Suprapubic skin (tissue), 4 donors: ENCODE results near the gene MAD1L1.

ENCODE experiments used
- CTCF ChIP-seq, 2 donors: fragments of 200-600 bp in 1 of 2; fragments of 450-650 bp in 1 of 2; sonication (generic) in 1 of 2; IDR thresholded peaks; one replicate each; pipeline ENCODE4 v1.5.1; 2016 to 2019; ENCODE audit warnings: antibody characterized with exemption in 2 of 2, mild to moderate bottlenecking in 1 of 2, moderate library complexity in 1 of 2
- EP300 ChIP-seq: sonication (generic); formaldehyde crosslinking; IDR thresholded peaks from one replicate; pipeline ENCODE4 v1.6.1; 2017; ENCODE audit warnings: antibody characterized with exemption
- POLR2A ChIP-seq, 2 donors: fragments of 450-650 bp; IDR thresholded peaks; one replicate each; pipeline ENCODE4 v1.6.1; 2017; ENCODE audit warnings: antibody characterized with exemption in 2 of 2, mild to moderate bottlenecking in 2 of 2, moderate library complexity in 2 of 2
- POLR2AphosphoS5 ChIP-seq, 3 donors: sonication (generic); formaldehyde crosslinking; IDR thresholded peaks; one replicate each; pipeline ENCODE4 v1.6.1; 2017; ENCODE audit warnings: antibody characterized with exemption in 3 of 3

GRCh38 chr7:2269991-2270460 is 37.3 kb upstream of the MAD1L1 start:
- TF ChIP-seq CTCF (IDR thresholded peaks at IDR 0.05) (no peak), EP300 (no peak), POLR2A (IDR thresholded peaks at IDR 0.05) (no peak), POLR2AphosphoS5 (IDR thresholded peaks at IDR 0.05) (no peak)
